ENCODE data around the gene ATP8A2. TPM values are rescaled to one million over a fixed set of nuclear protein-coding genes. Genes with fewer than 3 reads are reported as not detected.

ATP8A2 gene
- total and polyA plus RNA-seq, 2 of the 8 experiments (the other 6 are each of a cell fraction or from before 2014, with no cell fraction given) = 2.4 to 8.3 TPM

DNA sequence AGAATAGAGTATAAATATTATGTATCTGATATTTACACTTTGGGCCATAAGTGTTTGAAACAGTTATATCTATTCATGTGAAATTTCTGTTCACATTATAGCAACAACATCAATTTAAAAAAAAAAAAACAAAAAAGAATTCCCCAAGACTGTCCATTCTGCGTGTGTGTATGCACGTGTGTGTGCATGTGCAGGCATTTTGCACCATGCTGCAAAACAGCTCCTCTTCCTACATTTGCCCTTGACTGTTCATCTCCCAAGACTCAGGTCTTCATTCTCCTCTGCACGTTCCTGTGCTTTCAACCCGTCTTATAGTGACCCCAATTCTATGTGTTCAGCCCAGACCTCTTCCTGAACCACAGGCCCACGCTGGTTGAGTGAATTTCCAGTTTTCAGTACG, 530.7 kb downstream of the ATP8A2 start:
- H3K18ac ChIP-seq (ENCODE audit: extremely low read depth, low read length) = no peak overlapping the region
- no peak overlapping the region for H3K9ac ChIP-seq (replicated peaks in 1 of 4; ENCODE audit: extremely low read depth in 1 of 4, low read depth in 3 of 4, low read length in 3 of 4)
- H3K14ac ChIP-seq (ENCODE audit: insufficient read length) = no peak overlapping the region
- no peak overlapping the region; the same call in 1 of the 2 replicates for H2BK5ac ChIP-seq (ENCODE audit: low read depth, low read length)
- H3K23me2 ChIP-seq (ENCODE audit: low read depth, low read length) = no peaks in the 10 kb centered on the region; the same call in 1 of the 2 replicates
- no peaks in the 10 kb centered on the region for H3K36me3 ChIP-seq (ENCODE audit: control insufficient read depth in 2 of 4, insufficient read depth in 4 of 4, low read length in 3 of 4)
- no peak overlapping the region for H4K5ac ChIP-seq (ENCODE audit: insufficient read length, low read depth, low read length)
- H2BK12ac ChIP-seq (ENCODE audit: low read depth, low read length) = peak overlapping the region; percentile 14; the same call in 1 of the 2 replicates
- H3K9me3 ChIP-seq (ENCODE audit: insufficient read depth in 2 of 2, low read depth in 1 of 2, low read length in 1 of 2) = peaks cover 19 to 22% of the 10 kb centered on the region in 2 experiments
- peak overlapping the region; percentile 69 for H2BK120ac ChIP-seq (replicated peaks; ENCODE audit: low read depth, low read length)
- ChIA-PET CTCF (ENCODE audit: partially characterized antibody) (no interaction called here), POLR2A (ENCODE audit: partially characterized antibody) (no interaction called here)
- no peak overlapping the region for H3K4ac ChIP-seq (replicated peaks; ENCODE audit: insufficient read length, low read depth, low read length)
- 87% methylated on average over 6 of the region's 6 CpGs; no CpG with 5 or more reads in 1 of the 2 experiments for WGBS, 2 experiments (ENCODE audit: extremely low coverage in 1 of 2, insufficient coverage in 1 of 2, insufficient read length in 1 of 2, insufficient replicate concordance in 2 of 2, low coverage in 1 of 2, low lambda C conversion rate in 2 of 2, missing lambda C conversion rate in 1 of 2)
- no peaks in the 10 kb centered on the region for H3K79me1 ChIP-seq (ENCODE audit: low read depth, low read length)
- no peaks in the 10 kb centered on the region for H4K20me1 ChIP-seq (replicated peaks in 1 of 2; ENCODE audit: control insufficient read depth in 1 of 2, insufficient read depth in 2 of 2, low read length in 2 of 2)
- peaks cover 0 to 4% (median 2%) of the 10 kb centered on the region in 4 experiments; a peak in 3 of 7 replicates for H3K4me1 ChIP-seq (replicated peaks in 1 of 4; ENCODE audit: control insufficient read depth in 3 of 4, insufficient read depth in 4 of 4, low read length in 3 of 4)
- FAIRE-seq (no peak), DNase-seq (ENCODE audit: low read depth in 1 of 2, low spot score in 2 of 2) (no peak)
- H3K27me3 ChIP-seq (replicated peaks in 1 of 4; ENCODE audit: control insufficient read depth in 3 of 4, extremely low read depth in 1 of 4, insufficient read depth in 3 of 4, low read length in 3 of 4) = no peaks in the 10 kb centered on the region; a peak in 1 of 7 replicates
- 0 out of 2 replicates have a peak overlapping the region, but pooled peaks have one; percentile 66 for H2BK20ac ChIP-seq (ENCODE audit: low read length)
- H4K8ac ChIP-seq (ENCODE audit: extremely low read depth, insufficient read depth, low read length) = no peak overlapping the region
- no peak overlapping the region for H3K4me2 ChIP-seq (ENCODE audit: insufficient read depth in 1 of 2, low read depth in 2 of 2, low read length in 2 of 2)
- H3K79me2 ChIP-seq (ENCODE audit: control insufficient read depth in 1 of 2, insufficient read depth in 2 of 2, low read length in 2 of 2) = no peaks in the 10 kb centered on the region
- TF ChIP-seq CEBPB (IDR thresholded peaks at IDR 0.05; ENCODE audit: low read depth, low read length) (no peak), HDAC6 (IDR thresholded peaks at IDR 0.05; ENCODE audit: low read depth, low read length) (no peak), EGR1 (IDR thresholded peaks at IDR 0.05; ENCODE audit: borderline replicate concordance, low read depth, low read length) (no peak), RFX5 (IDR thresholded peaks at IDR 0.05; ENCODE audit: borderline replicate concordance, low read depth, low read length) (no peak), JUND (IDR thresholded peaks at IDR 0.05; ENCODE audit: low read length) (no peak), TAF7 (optimal IDR thresholded peaks at IDR 0.05; ENCODE audit: borderline replicate concordance, low read depth, low read length) (no peak), NANOG (IDR thresholded peaks at IDR 0.05; ENCODE audit: insufficient read depth, low read depth, low read length, poor library complexity, severe bottlenecking) (no peak), SRF (IDR thresholded peaks at IDR 0.05; ENCODE audit: low read depth, low read length) (no peak), TEAD4 (IDR thresholded peaks at IDR 0.05; ENCODE audit: low read depth, low read length) (no peak), SP2 (IDR thresholded peaks at IDR 0.05; ENCODE audit: low read length) (no peak), SIRT6 (IDR thresholded peaks at IDR 0.05; ENCODE audit: low read length) (no peak)
- no peak overlapping the region for H3K56ac ChIP-seq (replicated peaks; ENCODE audit: insufficient read length, low read depth, low read length)
- 0 out of 2 replicates have a peak overlapping the region, but pooled peaks have one; percentile 75 for H2BK15ac ChIP-seq (ENCODE audit: low read length)
- H2AFZ ChIP-seq (ENCODE audit: low read length) = no peak overlapping the region
- no peak overlapping the region for H3K4me3 ChIP-seq (ENCODE audit: extremely low read depth in 1 of 4, insufficient read depth in 2 of 4, low read depth in 3 of 4, low read length in 4 of 4)
- no peak overlapping the region for H3K27ac ChIP-seq (ENCODE audit: low read depth, low read length)
- H4K91ac ChIP-seq (replicated peaks; ENCODE audit: insufficient read length, low read length) = peak overlapping the region; percentile 64
- H2AK5ac ChIP-seq (ENCODE audit: low read depth, low read length) = no peak overlapping the region
- no peak overlapping the region for H3K23ac ChIP-seq (ENCODE audit: insufficient read length)

Data from H1 (cell line).